GM12892 (cell line): Measurements from ENCODE around the gene GANAB.
A peak's percentile ranks its signal among the peaks of the same experiment; 100 is the strongest.

Source experiments
- DNase-seq: peaks from one replicate; pipeline ENCODE4 v3.0.0; 2011; ENCODE audit not compliant: insufficient read length
- FAIRE-seq: peaks from 2 replicates; lab custom pipeline; 2011; peaks lifted over from hg19 to GRCh38; lab: Jason Lieb, UNC
- POLR2A ChIP-seq: IDR thresholded peaks from 2 replicates; pipeline ENCODE4 v1.6.1; 2011; ENCODE audit warnings: low read depth, low read length, control low read depth
- POLR2AphosphoS5 ChIP-seq: IDR thresholded peaks from 2 replicates; pipeline ENCODE4 v1.6.1; 2011; ENCODE audit warnings: low read depth, low read length, control low read depth
- TAF1 ChIP-seq: IDR thresholded peaks from 2 replicates; pipeline ENCODE4 v1.6.1; 2011; ENCODE audit warnings: low read depth, mild to moderate bottlenecking, control low read depth, low read length, borderline replicate concordance

Gene GANAB

DNA sequence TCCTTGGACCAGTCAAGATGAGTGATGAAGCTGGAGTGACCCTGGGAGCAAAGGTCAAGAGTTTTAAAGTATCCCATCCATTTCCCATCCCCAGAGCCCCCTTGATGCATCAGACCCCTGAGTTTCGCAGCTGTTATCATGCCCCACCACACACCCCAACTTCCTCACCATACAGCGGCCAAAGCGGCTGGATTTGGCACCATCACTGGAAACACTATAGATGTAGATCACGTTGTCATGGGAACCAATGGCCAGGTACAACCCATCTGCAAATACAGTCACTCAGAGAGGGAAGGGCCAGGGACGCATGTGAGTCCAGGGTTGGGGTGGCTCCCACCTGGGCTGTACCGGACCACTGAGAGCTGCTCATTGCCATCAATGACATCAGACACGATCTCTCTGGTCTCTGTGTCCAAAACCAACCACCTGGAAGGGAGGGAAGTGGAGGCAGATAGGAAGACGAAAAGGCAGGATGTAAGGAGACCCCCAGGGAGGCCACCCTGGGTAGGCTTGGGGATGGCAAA, 42.6 kb downstream of the GANAB start:
- no peak for DNase-seq
- no peak for FAIRE-seq
- no peak for TF ChIP-seq TAF1

GRCh38 chr11:62603072-62603408, 43.4 kb downstream of the GANAB start:
- no peak for TF ChIP-seq POLR2AphosphoS5
- TF ChIP-seq TAF1: no peak
- no peak for TF ChIP-seq POLR2A
- DNase-seq (no peak), FAIRE-seq (no peak)

GRCh38 chr11:62602141-62603071, 44.0 kb downstream of the GANAB start:
- FAIRE-seq: no peak
- peak; percentile 33 for DNase-seq
- no peak for TF ChIP-seq TAF1
- no peak for TF ChIP-seq POLR2AphosphoS5
- no peak for TF ChIP-seq POLR2A

DNA sequence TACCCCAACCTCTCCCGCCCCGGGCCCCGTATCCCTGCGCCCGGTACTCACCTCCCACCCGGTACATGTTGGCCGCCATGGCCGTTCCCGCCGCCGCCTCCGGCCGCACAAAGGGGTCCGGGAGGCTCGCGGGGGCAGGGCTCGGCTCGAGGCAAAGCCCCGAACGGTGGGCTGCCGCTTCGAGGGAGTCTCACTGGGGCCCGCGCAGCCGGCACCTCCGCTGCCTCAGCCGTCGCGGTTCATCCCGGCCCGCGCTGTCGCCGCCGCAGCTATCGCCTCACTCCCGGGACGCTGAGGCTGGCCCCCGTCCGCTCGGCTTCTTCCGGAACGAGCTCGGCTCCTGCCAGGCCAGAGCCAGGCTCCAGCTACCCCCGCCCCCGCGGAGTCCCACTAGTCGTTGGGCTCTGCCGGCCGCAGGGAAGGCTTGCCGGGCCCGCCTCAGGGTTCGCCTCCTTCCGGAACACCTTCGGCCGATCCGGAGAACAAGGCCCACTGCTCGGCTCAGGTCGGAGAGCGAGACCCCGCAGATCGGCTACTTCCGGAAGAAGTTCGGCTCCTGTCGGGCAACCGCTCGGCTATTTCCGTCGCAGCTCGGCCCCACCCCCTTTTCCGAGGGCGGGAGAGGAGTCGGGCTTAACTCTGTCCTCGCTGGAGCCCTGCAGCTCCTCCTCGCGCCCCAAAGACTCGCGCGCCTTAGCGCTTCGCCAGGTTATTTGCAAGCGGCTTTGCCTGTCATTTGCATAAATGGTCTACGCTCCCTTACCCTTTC, 44.9 kb downstream of the GANAB start, which contains the start of gene MTA2:
Gene MTA2, minus strand, starts transcription at position 494 of the 769 bp plus-strand sequence. Its CDS starts 415 bp downstream, at position 79.
- peak; percentile 99 for FAIRE-seq

GRCh38 chr11:62601122-62601371, 45.4 kb downstream of the GANAB start:
- no peak; the same call in 1 of the 2 replicates for TF ChIP-seq POLR2AphosphoS5
- DNase-seq: peak; percentile 39
- FAIRE-seq: peak; percentile 33

More for the DNA sequence above, 44.9 kb downstream of the GANAB start, which contains the start of gene MTA2:
- peak; percentile 95 for DNase-seq
- TF ChIP-seq TAF1 (0 out of 2 replicates have a peak, but pooled peaks have one; percentile 46), POLR2A (peak; percentile 82), POLR2AphosphoS5 (peak; percentile 71)

GRCh38 chr11:62600367-62601121, 45.9 kb downstream of the GANAB start:
- TF ChIP-seq POLR2AphosphoS5: no peak; the same call in 1 of the 2 replicates
- TF ChIP-seq TAF1: no peak
- TF ChIP-seq POLR2A: no peak; the same call in 1 of the 2 replicates
- peak; percentile 86 for FAIRE-seq
- DNase-seq: no peak

DNA sequence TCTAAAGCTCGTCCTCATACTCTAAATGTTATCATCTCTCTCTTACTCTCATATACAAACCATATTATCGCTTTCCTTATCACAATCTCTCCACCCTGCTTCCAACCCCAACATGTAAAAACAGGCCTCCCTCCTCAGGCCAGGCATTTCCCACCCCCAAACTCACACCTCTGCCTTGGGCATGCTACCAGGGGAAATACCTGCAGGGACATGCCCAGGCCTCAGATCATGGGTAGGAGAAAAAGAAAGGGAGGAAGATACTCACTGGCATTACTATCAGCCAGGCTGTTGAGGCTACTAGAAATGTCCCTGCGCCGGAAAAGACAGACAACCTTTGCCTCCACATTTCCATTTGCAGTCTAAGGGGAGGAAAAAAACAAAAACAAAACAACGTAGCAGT, 46.5 kb downstream of the GANAB start:
- FAIRE-seq (peak; percentile 82), DNase-seq (no peak)
- TF ChIP-seq TAF1 (no peak), POLR2A (peak; percentile 35)

DNA sequence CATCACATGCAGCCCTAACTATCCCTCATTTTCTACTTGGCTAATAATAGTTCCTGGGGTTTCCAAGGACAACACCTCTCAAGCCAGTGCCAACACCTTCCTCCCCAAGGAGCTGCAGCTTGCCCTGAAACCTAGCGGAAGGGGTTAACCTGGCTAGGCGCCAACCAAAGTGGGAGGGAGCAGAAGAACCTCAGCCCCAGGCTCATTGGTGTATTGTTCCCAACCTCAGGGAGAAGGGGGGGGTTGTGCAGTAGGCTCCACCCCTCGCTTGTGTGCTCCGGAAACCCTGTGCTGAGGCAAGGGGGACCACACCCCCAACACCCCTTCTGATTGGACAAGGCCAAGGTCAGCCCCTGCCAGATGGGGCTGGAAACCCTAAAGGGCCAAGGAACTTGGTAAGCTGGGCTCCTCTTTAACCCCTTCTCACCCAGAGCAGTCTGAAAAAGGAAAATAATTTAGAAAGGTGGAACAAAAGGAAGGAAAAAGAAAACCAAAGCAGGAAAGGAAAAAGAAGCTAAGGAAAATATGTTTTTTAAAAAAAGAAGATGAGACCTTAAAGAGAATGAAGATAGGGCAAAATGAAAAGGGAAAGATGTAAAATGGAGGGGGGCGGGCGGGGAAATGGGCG, 47.2 kb downstream of the GANAB start:
- FAIRE-seq: peak; percentile 99
- peak; percentile 96 for DNase-seq
- TF ChIP-seq TAF1 (no peak), POLR2A (peak; percentile 33; the same call in 1 of the 2 replicates), POLR2AphosphoS5 (peak; percentile 77)

DNA sequence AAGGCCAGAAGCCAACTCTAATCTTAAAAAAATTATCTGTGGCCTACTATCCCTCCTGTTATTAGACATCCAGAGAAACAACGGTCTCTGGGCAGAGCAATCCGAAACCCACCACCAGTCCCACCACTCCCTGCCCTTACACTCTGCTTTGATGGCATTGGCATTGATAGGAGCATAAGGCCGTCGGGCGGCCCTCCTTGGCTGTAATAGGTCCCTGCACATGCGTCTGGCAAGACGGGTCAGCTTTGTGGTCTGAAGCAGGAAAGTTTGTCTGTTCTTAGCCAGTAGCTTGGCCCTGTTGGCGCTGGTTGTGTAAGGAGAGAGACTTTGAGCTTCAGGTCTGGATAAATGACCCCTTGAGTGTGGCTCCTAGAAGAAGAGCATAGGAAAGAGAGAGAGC, 51.3 kb downstream of the GANAB start:
- FAIRE-seq (no peak), DNase-seq (no peak)
- TF ChIP-seq POLR2A: no peak
- no peak for TF ChIP-seq POLR2AphosphoS5
- TF ChIP-seq TAF1: no peak

DNA sequence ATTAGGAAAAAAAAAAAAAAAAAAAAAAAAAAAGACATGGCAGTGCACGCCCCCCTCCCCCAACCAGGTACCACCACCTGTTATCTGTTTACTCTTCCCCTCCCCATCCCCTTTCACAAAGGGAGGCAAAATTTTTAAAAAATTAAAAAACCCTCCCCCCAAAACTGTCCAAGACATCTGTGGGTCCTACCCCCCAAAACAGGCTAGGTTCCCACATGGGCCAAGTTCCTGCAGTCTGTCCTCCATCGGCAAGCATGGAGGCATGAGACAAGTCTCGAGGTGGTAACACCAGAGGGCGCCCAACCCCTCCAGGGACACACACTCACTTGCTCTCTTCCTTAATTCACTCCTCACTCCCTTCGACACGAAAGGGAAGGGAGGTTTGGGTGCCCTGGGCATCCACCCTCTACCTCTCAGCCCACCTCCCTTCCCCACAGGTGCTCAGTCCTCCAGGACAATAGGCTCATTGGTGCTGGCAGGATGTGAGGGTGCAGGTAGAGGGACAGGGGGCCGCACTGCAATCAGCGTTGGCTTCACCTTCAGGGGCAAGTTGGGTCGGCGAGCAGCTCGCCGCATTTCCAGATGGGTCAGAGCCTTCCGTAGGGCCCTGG, 52.9 kb downstream of the GANAB start:
- TF ChIP-seq TAF1: no peak
- TF ChIP-seq POLR2AphosphoS5: peak; percentile 45; the same call in 1 of the 2 replicates
- TF ChIP-seq POLR2A: 0 out of 2 replicates have a peak, but pooled peaks have one; percentile 39
- DNase-seq (peak; percentile 60), FAIRE-seq (peak; percentile 92)
